DOHH2 (cell line): ENCODE data around the gene COL5A1.

ENCODE experiments used
- EZH2phosphoT487 ChIP-seq: fragments of 200-600 bp; sonication (generic); IDR thresholded peaks from 2 replicates; pipeline ENCODE4 v1.6.1; 2017; ENCODE audit warnings: borderline replicate concordance, mild to moderate bottlenecking, antibody characterized with exemption, low read length, moderate library complexity, mixed read lengths
- TF ChIP-seq, protein P1 (sequence below): fragments of 200-600 bp; sonication (generic); IDR thresholded peaks from one replicate; pipeline ENCODE4 v1.5.1; 2014; ENCODE audit warnings: antibody characterized with exemption, mild to moderate bottlenecking, low read depth, low read length; ENCODE audit not compliant: poor library complexity, severe bottlenecking

DNA sequence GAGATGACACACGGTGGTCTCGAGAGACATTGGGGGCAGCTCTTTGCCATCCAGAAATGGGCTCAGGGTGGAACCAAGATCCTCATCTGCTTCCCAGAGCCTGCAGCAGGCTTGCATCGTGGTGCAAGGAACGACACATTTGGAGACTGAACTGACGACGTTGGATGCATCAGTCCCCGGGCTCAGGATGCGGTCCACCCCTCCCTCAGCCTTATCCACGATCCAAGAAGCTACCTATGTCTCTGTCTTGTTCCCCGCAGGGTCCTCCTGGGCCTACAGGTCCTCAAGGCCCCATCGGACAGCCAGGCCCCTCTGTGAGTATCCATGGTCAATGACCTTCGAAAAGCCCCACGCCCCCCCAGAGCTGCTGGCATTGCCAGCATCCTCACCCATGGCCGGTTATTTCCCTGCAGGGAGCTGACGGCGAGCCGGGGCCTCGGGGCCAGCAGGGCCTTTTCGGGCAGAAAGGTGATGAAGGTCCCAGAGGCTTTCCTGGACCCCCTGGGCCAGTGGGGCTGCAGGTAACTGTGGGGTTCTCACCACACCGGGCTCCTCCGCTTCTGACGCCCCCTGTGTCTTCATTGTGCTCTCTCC is 169.6 kb downstream of the COL5A1 start:
- TF ChIP-seq, protein P1, sequence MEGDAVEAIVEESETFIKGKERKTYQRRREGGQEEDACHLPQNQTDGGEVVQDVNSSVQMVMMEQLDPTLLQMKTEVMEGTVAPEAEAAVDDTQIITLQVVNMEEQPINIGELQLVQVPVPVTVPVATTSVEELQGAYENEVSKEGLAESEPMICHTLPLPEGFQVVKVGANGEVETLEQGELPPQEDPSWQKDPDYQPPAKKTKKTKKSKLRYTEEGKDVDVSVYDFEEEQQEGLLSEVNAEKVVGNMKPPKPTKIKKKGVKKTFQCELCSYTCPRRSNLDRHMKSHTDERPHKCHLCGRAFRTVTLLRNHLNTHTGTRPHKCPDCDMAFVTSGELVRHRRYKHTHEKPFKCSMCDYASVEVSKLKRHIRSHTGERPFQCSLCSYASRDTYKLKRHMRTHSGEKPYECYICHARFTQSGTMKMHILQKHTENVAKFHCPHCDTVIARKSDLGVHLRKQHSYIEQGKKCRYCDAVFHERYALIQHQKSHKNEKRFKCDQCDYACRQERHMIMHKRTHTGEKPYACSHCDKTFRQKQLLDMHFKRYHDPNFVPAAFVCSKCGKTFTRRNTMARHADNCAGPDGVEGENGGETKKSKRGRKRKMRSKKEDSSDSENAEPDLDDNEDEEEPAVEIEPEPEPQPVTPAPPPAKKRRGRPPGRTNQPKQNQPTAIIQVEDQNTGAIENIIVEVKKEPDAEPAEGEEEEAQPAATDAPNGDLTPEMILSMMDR, result no peak
- no peak for TF ChIP-seq EZH2phosphoT487
